Measurements from ENCODE around the gene SATB2.

SATB2 gene

DNA sequence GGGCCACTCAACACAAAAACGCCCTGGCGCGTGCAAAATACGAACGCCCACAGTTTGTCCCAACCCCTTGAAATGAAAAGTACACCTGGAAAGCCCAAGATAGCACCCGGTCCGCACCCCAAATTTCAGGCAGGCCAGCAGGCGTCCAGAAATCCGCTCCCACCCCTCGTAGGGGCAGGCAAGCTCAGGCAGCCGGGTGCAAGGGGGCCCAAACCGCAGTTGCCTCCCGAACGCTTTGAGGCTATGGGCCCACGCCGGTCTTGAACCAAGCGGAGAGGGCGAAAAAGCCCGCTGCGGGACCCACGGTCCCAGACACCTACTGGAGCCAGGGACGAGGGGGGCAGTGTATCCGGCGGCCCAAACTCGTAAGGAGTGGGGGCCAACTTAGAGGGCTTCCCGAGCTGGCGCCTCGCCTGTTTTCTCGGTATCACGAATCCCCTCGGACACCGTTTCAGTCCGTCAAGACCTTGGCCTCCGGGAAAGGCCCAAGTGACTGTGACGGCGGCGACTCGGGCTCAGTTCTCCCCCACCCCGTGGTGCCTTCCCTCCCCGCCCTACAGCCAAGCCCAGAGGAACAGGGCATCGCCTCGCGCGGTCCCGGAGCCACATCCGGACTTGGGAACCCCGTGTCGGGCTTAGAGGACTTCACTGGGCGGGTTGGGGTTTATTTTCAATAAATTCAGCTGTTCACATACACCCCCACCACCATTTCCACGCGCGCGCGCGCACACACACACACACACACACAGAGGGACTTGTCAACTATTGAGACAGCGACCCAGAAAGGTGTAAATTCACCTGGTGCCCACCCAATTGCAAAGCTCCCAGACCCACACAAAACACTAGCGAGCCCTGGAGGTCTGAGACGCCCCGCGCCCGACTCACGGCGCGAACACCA, 6.2 kb upstream of the SATB2 start:
- no peak overlapping the region for H2AFZ ChIP-seq (ENCODE audit: low read depth, low read length)
- H3K36me3 ChIP-seq (ENCODE audit: insufficient read depth, low read length) = no peaks in the 10 kb centered on the region
- H3K79me2 ChIP-seq (ENCODE audit: insufficient read depth, low read length) = no peaks in the 10 kb centered on the region
- H3K4me2 ChIP-seq (ENCODE audit: insufficient read depth, low read length) = no peak overlapping the region
- H4K20me1 ChIP-seq (ENCODE audit: insufficient read depth, low read length) = no peaks in the 10 kb centered on the region
- H3K27ac ChIP-seq (ENCODE audit: low read length) = no peak overlapping the region
- no peak for ATAC-seq (ENCODE audit: insufficient read depth, low read depth)
- peaks cover 10% of the 10 kb centered on the region; the same call in 1 of the 2 replicates for H3K4me1 ChIP-seq (ENCODE audit: insufficient read depth, low read length)
- H3K9ac ChIP-seq (ENCODE audit: low read depth, low read length) = no peak overlapping the region
- peaks cover 22% of the 10 kb centered on the region for H3K27me3 ChIP-seq (ENCODE audit: insufficient read depth, low read length, poor library complexity)
- H3K9me3 ChIP-seq (ENCODE audit: insufficient read depth, low read length, severe bottlenecking) = no peaks in the 10 kb centered on the region
- H3K4me3 ChIP-seq (ENCODE audit: low read depth in 1 of 2, low read length in 2 of 2) = no peak overlapping the region
- no peak for DNase-seq
- TF ChIP-seq, protein P1, sequence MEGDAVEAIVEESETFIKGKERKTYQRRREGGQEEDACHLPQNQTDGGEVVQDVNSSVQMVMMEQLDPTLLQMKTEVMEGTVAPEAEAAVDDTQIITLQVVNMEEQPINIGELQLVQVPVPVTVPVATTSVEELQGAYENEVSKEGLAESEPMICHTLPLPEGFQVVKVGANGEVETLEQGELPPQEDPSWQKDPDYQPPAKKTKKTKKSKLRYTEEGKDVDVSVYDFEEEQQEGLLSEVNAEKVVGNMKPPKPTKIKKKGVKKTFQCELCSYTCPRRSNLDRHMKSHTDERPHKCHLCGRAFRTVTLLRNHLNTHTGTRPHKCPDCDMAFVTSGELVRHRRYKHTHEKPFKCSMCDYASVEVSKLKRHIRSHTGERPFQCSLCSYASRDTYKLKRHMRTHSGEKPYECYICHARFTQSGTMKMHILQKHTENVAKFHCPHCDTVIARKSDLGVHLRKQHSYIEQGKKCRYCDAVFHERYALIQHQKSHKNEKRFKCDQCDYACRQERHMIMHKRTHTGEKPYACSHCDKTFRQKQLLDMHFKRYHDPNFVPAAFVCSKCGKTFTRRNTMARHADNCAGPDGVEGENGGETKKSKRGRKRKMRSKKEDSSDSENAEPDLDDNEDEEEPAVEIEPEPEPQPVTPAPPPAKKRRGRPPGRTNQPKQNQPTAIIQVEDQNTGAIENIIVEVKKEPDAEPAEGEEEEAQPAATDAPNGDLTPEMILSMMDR (IDR thresholded peaks at IDR 0.05; ENCODE audit: borderline replicate concordance, extremely low read depth, low read length, poor library complexity, severe bottlenecking) = no peak
- no peak for TF ChIP-seq EZH2 (IDR thresholded peaks at IDR 0.05; ENCODE audit: borderline replicate concordance, low read depth, low read length, severe bottlenecking)

DNA sequence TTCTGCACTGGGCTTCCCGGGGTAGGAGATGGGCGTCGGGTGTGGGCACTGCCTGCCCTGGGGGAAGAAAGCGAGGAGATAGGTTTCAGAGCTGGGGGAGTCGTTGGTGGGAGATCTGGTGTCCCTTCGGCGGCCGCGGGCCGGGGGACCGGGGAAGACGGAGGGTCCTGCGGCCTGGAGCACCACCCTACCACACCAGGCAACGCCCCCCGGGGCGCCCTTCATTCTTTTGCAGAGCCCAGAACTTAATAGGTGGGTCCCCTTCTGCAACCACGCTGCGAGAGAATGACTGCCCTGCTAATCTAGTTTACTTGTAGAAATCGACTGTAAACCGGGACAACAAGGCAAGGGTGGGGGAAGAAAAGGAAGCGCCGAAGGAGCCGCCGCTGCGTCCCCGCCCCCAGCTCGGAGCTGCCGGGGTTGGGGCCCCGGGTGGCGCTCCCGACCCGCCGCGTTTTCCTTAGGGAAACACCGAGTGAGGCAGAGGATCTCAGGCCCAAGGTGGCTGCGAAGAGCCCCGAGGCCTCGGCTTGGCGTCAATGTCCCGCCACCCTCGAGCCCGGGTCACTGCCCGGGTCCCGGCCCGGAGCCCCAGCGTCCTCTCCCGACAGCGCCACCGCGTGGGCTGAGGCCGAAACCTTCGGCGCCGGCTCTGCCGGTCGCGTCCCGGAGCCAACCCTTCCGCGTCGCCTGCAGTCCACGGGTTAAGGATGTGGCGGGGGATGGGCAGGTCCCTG, 5.4 kb upstream of the SATB2 start:
- no peak overlapping the region for H3K9ac ChIP-seq (ENCODE audit: low read depth, low read length)
- peaks cover 12% of the 10 kb centered on the region; the same call in 1 of the 2 replicates for H3K4me1 ChIP-seq (ENCODE audit: insufficient read depth, low read length)
- no peaks in the 10 kb centered on the region for H4K20me1 ChIP-seq (ENCODE audit: insufficient read depth, low read length)
- DNase-seq = no peak
- ATAC-seq (ENCODE audit: insufficient read depth, low read depth) = no peak
- H3K27ac ChIP-seq (ENCODE audit: low read length) = no peak overlapping the region
- H3K79me2 ChIP-seq (ENCODE audit: insufficient read depth, low read length) = no peaks in the 10 kb centered on the region
- no peak overlapping the region for H2AFZ ChIP-seq (ENCODE audit: low read depth, low read length)
- H3K4me2 ChIP-seq (ENCODE audit: insufficient read depth, low read length) = no peak overlapping the region
- H3K36me3 ChIP-seq (ENCODE audit: insufficient read depth, low read length) = no peaks in the 10 kb centered on the region
- TF ChIP-seq EZH2 (IDR thresholded peaks at IDR 0.05; ENCODE audit: borderline replicate concordance, low read depth, low read length, severe bottlenecking) = no peak
- TF ChIP-seq, protein P1 (IDR thresholded peaks at IDR 0.05; ENCODE audit: borderline replicate concordance, extremely low read depth, low read length, poor library complexity, severe bottlenecking) = no peak
- H3K27me3 ChIP-seq (ENCODE audit: insufficient read depth, low read length, poor library complexity) = peaks cover 24% of the 10 kb centered on the region
- no peak overlapping the region for H3K4me3 ChIP-seq (ENCODE audit: low read depth in 1 of 2, low read length in 2 of 2)
- H3K9me3 ChIP-seq (ENCODE audit: insufficient read depth, low read length, severe bottlenecking) = no peaks in the 10 kb centered on the region

DNA sequence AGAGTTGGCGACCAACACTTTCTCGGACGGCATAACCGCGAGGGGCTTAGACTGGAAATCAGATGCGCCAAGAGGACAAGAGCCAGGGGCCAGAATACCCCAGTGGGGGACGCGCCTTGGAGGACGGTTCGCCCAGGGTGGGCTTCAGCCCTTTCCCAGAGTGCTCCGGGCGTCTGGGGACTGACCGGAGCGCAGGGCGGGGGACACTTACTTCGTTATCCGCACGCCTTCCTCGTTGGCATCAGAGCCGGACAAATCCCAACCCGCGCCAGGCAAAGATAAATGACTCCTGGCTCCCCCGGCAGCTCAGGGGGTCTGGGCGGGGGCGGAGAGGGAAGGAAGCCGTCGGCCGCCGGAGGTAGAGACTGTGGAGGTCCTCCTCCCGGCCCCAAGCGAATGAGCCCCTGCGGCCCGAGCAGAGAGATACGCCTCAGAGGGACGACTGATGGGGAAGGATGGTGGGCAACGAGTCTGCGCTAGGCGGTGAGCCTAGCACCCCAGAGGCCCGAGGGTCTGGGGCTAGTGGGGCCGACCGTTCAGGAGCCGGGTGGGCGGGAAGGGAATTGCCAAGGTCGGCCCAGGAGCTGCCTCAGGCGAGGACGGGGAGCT, 4.7 kb upstream of the SATB2 start:
- Histone ChIP-seq H3K27ac (ENCODE audit: low read length) (no peak overlapping the region), H3K4me3 (ENCODE audit: low read depth in 1 of 2, low read length in 2 of 2) (no peak overlapping the region), H3K79me2 (ENCODE audit: insufficient read depth, low read length) (no peaks in the 10 kb centered on the region), H2AFZ (ENCODE audit: low read depth, low read length) (no peak overlapping the region), H3K9ac (ENCODE audit: low read depth, low read length) (no peak overlapping the region), H3K9me3 (ENCODE audit: insufficient read depth, low read length, severe bottlenecking) (no peaks in the 10 kb centered on the region), H3K4me1 (ENCODE audit: insufficient read depth, low read length) (peaks cover 13% of the 10 kb centered on the region; the same call in 1 of the 2 replicates), H3K4me2 (ENCODE audit: insufficient read depth, low read length) (no peak overlapping the region), H3K27me3 (ENCODE audit: insufficient read depth, low read length, poor library complexity) (peaks cover 22% of the 10 kb centered on the region), H3K36me3 (ENCODE audit: insufficient read depth, low read length) (no peaks in the 10 kb centered on the region), H4K20me1 (ENCODE audit: insufficient read depth, low read length) (no peaks in the 10 kb centered on the region)
- no peak for ATAC-seq (ENCODE audit: insufficient read depth, low read depth)
- TF ChIP-seq, protein P1 (IDR thresholded peaks at IDR 0.05; ENCODE audit: borderline replicate concordance, extremely low read depth, low read length, poor library complexity, severe bottlenecking) = no peak
- TF ChIP-seq EZH2 (IDR thresholded peaks at IDR 0.05; ENCODE audit: borderline replicate concordance, low read depth, low read length, severe bottlenecking) = no peak
- DNase-seq = no peak
